DOHH2 (cell line): ENCODE measurements around the gene SRRM2.

Experiments used
- EZH2phosphoT487 ChIP-seq: fragments of 200-600 bp; sonication (generic); IDR thresholded peaks from 2 replicates; pipeline ENCODE4 v1.6.1; 2017; ENCODE audit warnings: borderline replicate concordance, mild to moderate bottlenecking, antibody characterized with exemption, low read length, moderate library complexity, mixed read lengths
- TF ChIP-seq, protein P1 (sequence below): fragments of 200-600 bp; sonication (generic); IDR thresholded peaks from one replicate; pipeline ENCODE4 v1.5.1; 2014; ENCODE audit warnings: antibody characterized with exemption, mild to moderate bottlenecking, low read depth, low read length; ENCODE audit not compliant: poor library complexity, severe bottlenecking

DNA sequence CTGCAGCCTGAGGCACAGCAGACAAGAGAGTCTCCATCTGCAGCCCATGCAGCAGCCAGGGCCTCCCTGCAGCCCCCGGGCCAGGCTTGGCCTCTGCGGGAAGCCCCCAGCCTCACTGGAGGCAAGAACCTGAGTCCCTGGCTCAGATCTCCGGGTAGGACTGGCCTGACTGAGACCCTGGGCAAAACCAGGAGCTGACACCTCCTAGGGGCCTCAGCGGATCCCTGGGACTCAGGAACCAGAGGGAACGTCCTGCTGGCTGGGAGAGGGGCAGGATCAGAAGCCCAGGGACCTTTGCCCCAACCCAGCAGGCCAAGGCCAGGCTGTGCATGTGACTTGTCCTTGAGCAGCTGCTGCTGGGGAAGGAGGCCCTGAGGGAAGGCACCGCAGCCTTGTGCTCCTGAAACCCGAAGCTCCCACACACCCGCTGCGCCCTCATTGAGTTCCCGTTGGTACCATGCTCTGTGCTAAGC, 62.9 kb downstream of the SRRM2 start:
- TF ChIP-seq, protein P1, sequence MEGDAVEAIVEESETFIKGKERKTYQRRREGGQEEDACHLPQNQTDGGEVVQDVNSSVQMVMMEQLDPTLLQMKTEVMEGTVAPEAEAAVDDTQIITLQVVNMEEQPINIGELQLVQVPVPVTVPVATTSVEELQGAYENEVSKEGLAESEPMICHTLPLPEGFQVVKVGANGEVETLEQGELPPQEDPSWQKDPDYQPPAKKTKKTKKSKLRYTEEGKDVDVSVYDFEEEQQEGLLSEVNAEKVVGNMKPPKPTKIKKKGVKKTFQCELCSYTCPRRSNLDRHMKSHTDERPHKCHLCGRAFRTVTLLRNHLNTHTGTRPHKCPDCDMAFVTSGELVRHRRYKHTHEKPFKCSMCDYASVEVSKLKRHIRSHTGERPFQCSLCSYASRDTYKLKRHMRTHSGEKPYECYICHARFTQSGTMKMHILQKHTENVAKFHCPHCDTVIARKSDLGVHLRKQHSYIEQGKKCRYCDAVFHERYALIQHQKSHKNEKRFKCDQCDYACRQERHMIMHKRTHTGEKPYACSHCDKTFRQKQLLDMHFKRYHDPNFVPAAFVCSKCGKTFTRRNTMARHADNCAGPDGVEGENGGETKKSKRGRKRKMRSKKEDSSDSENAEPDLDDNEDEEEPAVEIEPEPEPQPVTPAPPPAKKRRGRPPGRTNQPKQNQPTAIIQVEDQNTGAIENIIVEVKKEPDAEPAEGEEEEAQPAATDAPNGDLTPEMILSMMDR = no peak
- TF ChIP-seq EZH2phosphoT487 = no peak
